Measurements from ENCODE around the gene NTN1.

Gene NTN1

GRCh38 chr17:9020096-9020823 lies 1.1 kb upstream of the NTN1 start:
- Histone ChIP-seq H3K9me3 (ENCODE audit: control insufficient read depth, insufficient read depth, low read length) (no peaks in the 10 kb centered on the region), H3K36me3 (ENCODE audit: control insufficient read depth, low read length) (no peaks in the 10 kb centered on the region), H3K4me2 (ENCODE audit: low read length) (peak overlapping the region; percentile 39), H3K27ac (ENCODE audit: low read depth, low read length) (no peak overlapping the region), H3K79me2 (ENCODE audit: control insufficient read depth, low read length) (no peaks in the 10 kb centered on the region), H4K20me1 (ENCODE audit: control insufficient read depth, insufficient read depth, low read depth, low read length) (no peaks in the 10 kb centered on the region), H3K27me3 (ENCODE audit: control insufficient read depth, low read length) (peaks cover 40% of the 10 kb centered on the region), H3F3A (ENCODE audit: control insufficient read depth, insufficient read depth) (no peaks in the 10 kb centered on the region), H3K4me3 (ENCODE audit: low read length) (peak overlapping the region; percentile 22; the same call in 1 of the 2 replicates), H3K9me2 (replicated peaks; ENCODE audit: control insufficient read depth, low read length) (no peaks in the 10 kb centered on the region), H3K4me1 (ENCODE audit: control insufficient read depth, low read length) (peaks cover 5% of the 10 kb centered on the region; the same call in 1 of the 2 replicates)
- TF ChIP-seq CTCF (IDR thresholded peaks at IDR 0.05; ENCODE audit: low read depth, low read length, poor library complexity, severe bottlenecking) (no peak), EZH2phosphoT487 (IDR thresholded peaks at IDR 0.05; ENCODE audit: borderline replicate concordance, low read length) (no peak)

- Histone ChIP-seq H3K4me1 (ENCODE audit: control insufficient read depth, low read length) (peaks cover 5% of the 10 kb centered on the region; the same call in 1 of the 2 replicates), H3K27me3 (ENCODE audit: control insufficient read depth, low read length) (peaks cover 44% of the 10 kb centered on the region), H3K9me2 (replicated peaks; ENCODE audit: control insufficient read depth, low read length) (no peaks in the 10 kb centered on the region), H3K36me3 (ENCODE audit: control insufficient read depth, low read length) (no peaks in the 10 kb centered on the region), H3K9me3 (ENCODE audit: control insufficient read depth, insufficient read depth, low read length) (no peaks in the 10 kb centered on the region), H3K79me2 (ENCODE audit: control insufficient read depth, low read length) (no peaks in the 10 kb centered on the region), H3K27ac (ENCODE audit: low read depth, low read length) (no peak overlapping the region), H3F3A (ENCODE audit: control insufficient read depth, insufficient read depth) (no peaks in the 10 kb centered on the region), H3K4me3 (ENCODE audit: low read length) (peak overlapping the region; percentile 22; the same call in 1 of the 2 replicates), H3K4me2 (ENCODE audit: low read length) (peak overlapping the region; percentile 39), H4K20me1 (ENCODE audit: control insufficient read depth, insufficient read depth, low read depth, low read length) (no peaks in the 10 kb centered on the region)
- no peak for TF ChIP-seq CTCF (IDR thresholded peaks at IDR 0.05; ENCODE audit: low read depth, low read length, poor library complexity, severe bottlenecking)
- TF ChIP-seq EZH2phosphoT487 (IDR thresholded peaks at IDR 0.05; ENCODE audit: borderline replicate concordance, low read length), result no peak
Observed at GRCh38 chr17:9020824-9021157, 519 bp upstream of the NTN1 start.

- H3K27me3 ChIP-seq (ENCODE audit: control insufficient read depth, low read length), result peaks cover 40% of the 10 kb centered on the region
- H3K4me2 ChIP-seq (ENCODE audit: low read length), result peak overlapping the region; percentile 39; the same call in 1 of the 2 replicates
- H3K9me3 ChIP-seq (ENCODE audit: control insufficient read depth, insufficient read depth, low read length), result no peaks in the 10 kb centered on the region
- no peak for TF ChIP-seq CTCF (IDR thresholded peaks at IDR 0.05; ENCODE audit: low read depth, low read length, poor library complexity, severe bottlenecking)
- TF ChIP-seq EZH2phosphoT487 (IDR thresholded peaks at IDR 0.05; ENCODE audit: borderline replicate concordance, low read length), result no peak
- H3K9me2 ChIP-seq (replicated peaks; ENCODE audit: control insufficient read depth, low read length), result no peaks in the 10 kb centered on the region
- H3K79me2 ChIP-seq (ENCODE audit: control insufficient read depth, low read length), result no peaks in the 10 kb centered on the region
- no peak overlapping the region for H3K27ac ChIP-seq (ENCODE audit: low read depth, low read length)
- no peaks in the 10 kb centered on the region for H4K20me1 ChIP-seq (ENCODE audit: control insufficient read depth, insufficient read depth, low read depth, low read length)
- H3K4me3 ChIP-seq (ENCODE audit: low read length), result no peak overlapping the region; the same call in 1 of the 2 replicates
- H3F3A ChIP-seq (ENCODE audit: control insufficient read depth, insufficient read depth), result no peaks in the 10 kb centered on the region
- H3K4me1 ChIP-seq (ENCODE audit: control insufficient read depth, low read length), result peaks cover 5% of the 10 kb centered on the region; the same call in 1 of the 2 replicates
- H3K36me3 ChIP-seq (ENCODE audit: control insufficient read depth, low read length), result no peaks in the 10 kb centered on the region
Observed at GRCh38 chr17:9021992-9022572, 772 bp downstream of the NTN1 start.

Measured in DOHH2 (cell line).